Measurements from ENCODE around the gene POLR3C. TPM values are rescaled to one million over a fixed set of nuclear protein-coding genes. Genes with fewer than 3 reads are reported as not detected.
"Not testable (repeated sequence)": the region's sequence is repeated elsewhere in the genome, so short reads cannot be mapped to it uniquely, and the experiment has no call there.

The POLR3C gene
- total RNA-seq, 1 experiment from 2014 or later, result 24.8 TPM

GRCh38 chr1:145806844-145807243 is 17.2 kb upstream of the POLR3C start:
- in situ Hi-C loops (cut with HindIII; ENCODE audit: low pct_unique_long_range_greater_than_20kb, low sequenced_read_pairs), result no loop called here
- no peak for DNase-seq (ENCODE audit: low read depth)

GRCh38 chr1:145812977-145813810 is 10.8 kb upstream of the POLR3C start:
- in situ Hi-C loops (cut with HindIII; ENCODE audit: low pct_unique_long_range_greater_than_20kb, low sequenced_read_pairs); DNase-seq (ENCODE audit: low read depth): not testable (repeated sequence)

GRCh38 chr1:145818095-145818494 is 5.9 kb upstream of the POLR3C start:
- in situ Hi-C loops (cut with HindIII; ENCODE audit: low pct_unique_long_range_greater_than_20kb, low sequenced_read_pairs), result not testable (repeated sequence)
- DNase-seq (ENCODE audit: low read depth), result peak; percentile 76

GRCh38 chr1:145822779-145823331 is 1.1 kb upstream of the POLR3C start:
- DNase-seq (ENCODE audit: low read depth); in situ Hi-C loops (cut with HindIII; ENCODE audit: low pct_unique_long_range_greater_than_20kb, low sequenced_read_pairs): not testable (repeated sequence)

- peak; percentile 21 for DNase-seq (ENCODE audit: low read depth)
- in situ Hi-C loops (cut with HindIII; ENCODE audit: low pct_unique_long_range_greater_than_20kb, low sequenced_read_pairs), result no loop called here
Observed at GRCh38 chr1:145824499-145824842, 471 bp downstream of the POLR3C start.

GRCh38 chr1:145826030-145826429 is 2.0 kb downstream of the POLR3C start:
- no peak for DNase-seq (ENCODE audit: low read depth)
- in situ Hi-C loops (cut with HindIII; ENCODE audit: low pct_unique_long_range_greater_than_20kb, low sequenced_read_pairs), result no loop called here

- DNase-seq (ENCODE audit: low read depth), result no peak
- in situ Hi-C loops (cut with HindIII; ENCODE audit: low pct_unique_long_range_greater_than_20kb, low sequenced_read_pairs), result no loop called here
Observed at GRCh38 chr1:145827966-145828365, 4.0 kb downstream of the POLR3C start.

- in situ Hi-C loops (cut with HindIII; ENCODE audit: low pct_unique_long_range_greater_than_20kb, low sequenced_read_pairs), result no loop called here
Observed at GRCh38 chr1:145828367-145829026, 4.5 kb downstream of the POLR3C start.

GRCh38 chr1:145830810-145831209 is 6.8 kb downstream of the POLR3C start:
- in situ Hi-C loops (cut with HindIII; ENCODE audit: low pct_unique_long_range_greater_than_20kb, low sequenced_read_pairs); DNase-seq (ENCODE audit: low read depth): not testable (repeated sequence)

More at GRCh38 chr1:145828367-145829026, 4.5 kb downstream of the POLR3C start:
- no peak for DNase-seq (ENCODE audit: low read depth)

- in situ Hi-C loops (cut with HindIII; ENCODE audit: low pct_unique_long_range_greater_than_20kb, low sequenced_read_pairs), result no loop called here
- no peak for DNase-seq (ENCODE audit: low read depth)
Observed at GRCh38 chr1:145837656-145838055, 13.7 kb downstream of the POLR3C start.

- in situ Hi-C loops (cut with HindIII; ENCODE audit: low pct_unique_long_range_greater_than_20kb, low sequenced_read_pairs), result loop anchor here (10.0 kb wide), 1 partner anchor 48 kb away; no protein-coding TSS in a partner anchor
- no peak for DNase-seq (ENCODE audit: low read depth)
Observed at GRCh38 chr1:145843031-145843430, 19.0 kb downstream of the POLR3C start.

GRCh38 chr1:145845144-145845513 is 21.1 kb downstream of the POLR3C start:
- peak; percentile 57 for DNase-seq (ENCODE audit: low read depth)
- in situ Hi-C loops (cut with HindIII; ENCODE audit: low pct_unique_long_range_greater_than_20kb, low sequenced_read_pairs), result loop anchor here (10.0 kb wide), 1 partner anchor 50 kb away; no protein-coding TSS in a partner anchor

GRCh38 chr1:145845514-145846161 is 21.6 kb downstream of the POLR3C start, which contains the start of gene NUDT17:
Gene NUDT17, plus strand, starts transcription at chr1:145845630. Its CDS starts 11 bp downstream, at chr1:145845641.
- in situ Hi-C loops (cut with HindIII; ENCODE audit: low pct_unique_long_range_greater_than_20kb, low sequenced_read_pairs), result loop anchor here (10.0 kb wide), 1 partner anchor 51 kb away; no protein-coding TSS in a partner anchor
- peak; percentile 69 for DNase-seq (ENCODE audit: low read depth)

- in situ Hi-C loops (cut with HindIII; ENCODE audit: low pct_unique_long_range_greater_than_20kb, low sequenced_read_pairs), result loop anchor here (10.0 kb wide), 1 partner anchor 51 kb away; no protein-coding TSS in a partner anchor
- peak; percentile 49 for DNase-seq (ENCODE audit: low read depth)
Observed at GRCh38 chr1:145846201-145846612, 22.2 kb downstream of the POLR3C start.

GRCh38 chr1:145847827-145848226 is 23.8 kb downstream of the POLR3C start:
- in situ Hi-C loops (cut with HindIII; ENCODE audit: low pct_unique_long_range_greater_than_20kb, low sequenced_read_pairs), result loop anchor here (10.0 kb wide), 1 partner anchor 53 kb away; no protein-coding TSS in a partner anchor
- no peak for DNase-seq (ENCODE audit: low read depth)

GRCh38 chr1:145849356-145850160 is 25.6 kb downstream of the POLR3C start:
- in situ Hi-C loops (cut with HindIII; ENCODE audit: low pct_unique_long_range_greater_than_20kb, low sequenced_read_pairs), result loop anchor here (10.0 kb wide), 1 partner anchor 55 kb away; no protein-coding TSS in a partner anchor
- no peak for DNase-seq (ENCODE audit: low read depth)

GRCh38 chr1:145855426-145855948 is 31.5 kb downstream of the POLR3C start:
- DNase-seq (ENCODE audit: low read depth), result no peak
- in situ Hi-C loops (cut with HindIII; ENCODE audit: low pct_unique_long_range_greater_than_20kb, low sequenced_read_pairs), result no loop called here

Data from Caki2 (cell line).